Caco-2 (cell line): ENCODE results near the gene FGF11. TPM values are rescaled to one million over a fixed set of nuclear protein-coding genes. Genes with fewer than 3 reads are reported as not detected.

Source experiments
- BruUV-seq: library from RNA; stranded (reverse); fragments of 400-500 nt; replicated peaks from 2 replicates; lab custom pipeline; 2021; lab: Mats Ljungman, UMichigan
- CTCF ChIA-PET: fragments of 300-600 bp; sonication (Branson Sonifier 250); formaldehyde crosslinking; loops from one replicate; lab custom pipeline; 2022; ENCODE audit warnings: antibody characterized with exemption; lab: Charles Lee
- POLR2A ChIA-PET: fragments of 300-600 bp; sonication (Branson Sonifier 250); formaldehyde crosslinking; loops from one replicate; lab custom pipeline; 2022; ENCODE audit warnings: antibody characterized with exemption; lab: Charles Lee
- DNase-seq, 2 experiments: peaks; one replicate each; pipeline versions ENCODE4 v3.0.0 to v3.0.0-alpha.2; 2020 to 2022
- H3K27me3 ChIP-seq: replicated peaks from 2 replicates; pipeline ENCODE4 v1.6.0; 2011; ENCODE audit warnings: low read length; ENCODE audit not compliant: control insufficient read depth, insufficient read depth
- H3K36me3 ChIP-seq: 2 replicates; pipeline ENCODE4 v1.5.1; 2011; ENCODE audit warnings: low read length; ENCODE audit not compliant: control insufficient read depth, insufficient read depth
- H3K4me1 ChIP-seq: fragments of 250-450 bp; sonication (Bioruptor Pico); 2 replicates; pipeline ENCODE4 v1.5.1; 2020; ENCODE audit warnings: mild to moderate bottlenecking
- H3K4me3 ChIP-seq: 2 replicates; pipeline ENCODE4 v1.5.1; 2011; ENCODE audit warnings: low read depth, mild to moderate bottlenecking, control low read depth, low read length
- H3K9me3 ChIP-seq: fragments of 250-450 bp; sonication (Bioruptor Pico); 2 replicates; pipeline ENCODE4 v1.5.1; 2020; ENCODE audit warnings: mild to moderate bottlenecking, moderate library complexity
- H3K27ac Mint-ChIP-seq: one replicate; pipeline ENCODE4 v1.8.0; 2022; ENCODE audit warnings: mixed read lengths; ENCODE audit not compliant: unreplicated experiment
- H3K27me3 Mint-ChIP-seq: one replicate; pipeline ENCODE4 v1.8.0; 2022; ENCODE audit warnings: mixed read lengths; ENCODE audit not compliant: insufficient read depth, unreplicated experiment
- H3K36me3 Mint-ChIP-seq: one replicate; pipeline ENCODE4 v1.8.0; 2022; ENCODE audit warnings: mild to moderate bottlenecking, mixed read lengths; ENCODE audit not compliant: insufficient read depth, unreplicated experiment
- H3K4me1 Mint-ChIP-seq: one replicate; pipeline ENCODE4 v1.8.0; 2022; ENCODE audit warnings: low read depth, mixed read lengths; ENCODE audit not compliant: unreplicated experiment
- H3K4me3 Mint-ChIP-seq: one replicate; pipeline ENCODE4 v1.8.0; 2022; ENCODE audit warnings: mild to moderate bottlenecking, moderate library complexity, mixed read lengths; ENCODE audit not compliant: unreplicated experiment
- H3K9me3 Mint-ChIP-seq: one replicate; pipeline ENCODE4 v1.8.0; 2022; ENCODE audit warnings: mixed read lengths; ENCODE audit not compliant: unreplicated experiment
- intact Hi-C: fragments of 100-400 bp; cut with micrococcal nuclease; formaldehyde crosslinking; loops from one replicate; pipeline ENCODE4 v1.10.0; 2022; ENCODE audit not compliant: unreplicated experiment
- total RNA-seq: library from RNA; stranded (reverse); gene quantifications from 2 replicates; pipeline ENCODE4 v1.2.3, GENCODE V29; 2022
- TF ChIP-seq, protein P1 (sequence below), 2 experiments: fragments of 200-600 bp in 1 of 2; IDR thresholded peaks; 1 replicate in 1 of 2; 2 replicates in 1 of 2; pipeline versions ENCODE4 v1.5.1 to v1.8.0; 2011 to 2022; ENCODE audit warnings: antibody characterized with exemption in 1 of 2, control low read depth in 1 of 2, inconsistent platforms in 1 of 2, low read depth in 1 of 2, low read length in 1 of 2, mild to moderate bottlenecking in 1 of 2, moderate library complexity in 1 of 2; ENCODE audit not compliant: insufficient read depth in 1 of 2, severe bottlenecking in 1 of 2, unreplicated experiment in 1 of 2

The FGF11 gene
- total RNA-seq, 1 experiment from 2014 or later, result 0.91 TPM

GRCh38 chr17:7415784-7416183 is 23.5 kb upstream of the FGF11 start:
- H3K4me3 Mint-ChIP-seq, result no peak overlapping the region
- H3K4me1 Mint-ChIP-seq, result no peaks in the 10 kb centered on the region
- intact Hi-C loops, result no loop called here
- H3K4me3 ChIP-seq, result no peak overlapping the region
- no peaks in the 10 kb centered on the region for H3K9me3 ChIP-seq
- DNase-seq, result no peak
- no peaks in the 10 kb centered on the region for H3K27me3 Mint-ChIP-seq
- H3K36me3 ChIP-seq, result no peaks in the 10 kb centered on the region
- H3K27ac Mint-ChIP-seq, result peak overlapping the region; percentile 73
- CTCF ChIA-PET, result no interaction called here
- POLR2A ChIA-PET, result no interaction called here
- no TSS peak for BruUV-seq
- no peaks in the 10 kb centered on the region for H3K36me3 Mint-ChIP-seq
- TF ChIP-seq, protein P1, sequence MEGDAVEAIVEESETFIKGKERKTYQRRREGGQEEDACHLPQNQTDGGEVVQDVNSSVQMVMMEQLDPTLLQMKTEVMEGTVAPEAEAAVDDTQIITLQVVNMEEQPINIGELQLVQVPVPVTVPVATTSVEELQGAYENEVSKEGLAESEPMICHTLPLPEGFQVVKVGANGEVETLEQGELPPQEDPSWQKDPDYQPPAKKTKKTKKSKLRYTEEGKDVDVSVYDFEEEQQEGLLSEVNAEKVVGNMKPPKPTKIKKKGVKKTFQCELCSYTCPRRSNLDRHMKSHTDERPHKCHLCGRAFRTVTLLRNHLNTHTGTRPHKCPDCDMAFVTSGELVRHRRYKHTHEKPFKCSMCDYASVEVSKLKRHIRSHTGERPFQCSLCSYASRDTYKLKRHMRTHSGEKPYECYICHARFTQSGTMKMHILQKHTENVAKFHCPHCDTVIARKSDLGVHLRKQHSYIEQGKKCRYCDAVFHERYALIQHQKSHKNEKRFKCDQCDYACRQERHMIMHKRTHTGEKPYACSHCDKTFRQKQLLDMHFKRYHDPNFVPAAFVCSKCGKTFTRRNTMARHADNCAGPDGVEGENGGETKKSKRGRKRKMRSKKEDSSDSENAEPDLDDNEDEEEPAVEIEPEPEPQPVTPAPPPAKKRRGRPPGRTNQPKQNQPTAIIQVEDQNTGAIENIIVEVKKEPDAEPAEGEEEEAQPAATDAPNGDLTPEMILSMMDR (IDR thresholded peaks at IDR 0.05; ENCODE audit: insufficient read depth in 1 of 2, low read depth in 1 of 2, low read length in 1 of 2, severe bottlenecking in 1 of 2, unreplicated experiment in 1 of 2), result no peak
- no peaks in the 10 kb centered on the region for H3K4me1 ChIP-seq
- H3K9me3 Mint-ChIP-seq, result no peaks in the 10 kb centered on the region
- no peaks in the 10 kb centered on the region for H3K27me3 ChIP-seq

GRCh38 chr17:7416323-7416722 is 23.0 kb upstream of the FGF11 start:
- Histone ChIP-seq H3K27me3 (no peaks in the 10 kb centered on the region), H3K4me3 (no peak overlapping the region), H3K36me3 (no peaks in the 10 kb centered on the region), H3K4me1 (no peaks in the 10 kb centered on the region), H3K9me3 (no peaks in the 10 kb centered on the region)
- CTCF ChIA-PET, result no interaction called here
- POLR2A ChIA-PET, result no interaction called here
- no peaks in the 10 kb centered on the region for H3K9me3 Mint-ChIP-seq
- no peak overlapping the region for H3K4me3 Mint-ChIP-seq
- no peaks in the 10 kb centered on the region for H3K36me3 Mint-ChIP-seq
- peak overlapping the region; percentile 73 for H3K27ac Mint-ChIP-seq
- BruUV-seq, result no TSS peak
- intact Hi-C loops, result no loop called here
- no peaks in the 10 kb centered on the region for H3K27me3 Mint-ChIP-seq
- TF ChIP-seq, protein P1 (IDR thresholded peaks at IDR 0.05; ENCODE audit: insufficient read depth in 1 of 2, low read depth in 1 of 2, low read length in 1 of 2, severe bottlenecking in 1 of 2, unreplicated experiment in 1 of 2), result peak in 1 of 2 experiments; percentile 4
- H3K4me1 Mint-ChIP-seq, result no peaks in the 10 kb centered on the region
- no peak for DNase-seq

GRCh38 chr17:7417056-7417655 is 22.2 kb upstream of the FGF11 start:
- Histone ChIP-seq H3K9me3 (no peaks in the 10 kb centered on the region), H3K27me3 (no peaks in the 10 kb centered on the region), H3K4me1 (no peaks in the 10 kb centered on the region), H3K36me3 (no peaks in the 10 kb centered on the region), H3K4me3 (no peak overlapping the region)
- Mint-ChIP-seq H3K4me3 (no peak overlapping the region), H3K4me1 (no peaks in the 10 kb centered on the region), H3K9me3 (no peaks in the 10 kb centered on the region), H3K27me3 (no peaks in the 10 kb centered on the region), H3K36me3 (no peaks in the 10 kb centered on the region), H3K27ac (no peak overlapping the region)
- TF ChIP-seq, protein P1 (IDR thresholded peaks at IDR 0.05; ENCODE audit: insufficient read depth in 1 of 2, low read depth in 1 of 2, low read length in 1 of 2, severe bottlenecking in 1 of 2, unreplicated experiment in 1 of 2), result no peak
- POLR2A ChIA-PET, result no interaction called here
- intact Hi-C loops, result no loop called here
- DNase-seq, result no peak
- BruUV-seq, result no TSS peak
- CTCF ChIA-PET, result no interaction called here
